Endothelial cell of umbilical vein (primary cell): ENCODE measurements around the gene CREB3. TPM values are rescaled to one million over a fixed set of nuclear protein-coding genes. Genes with fewer than 3 reads are reported as not detected.

ENCODE experiments used
- BruUV-seq: library from RNA; stranded (reverse); fragments of 400-500 nt; replicated peaks from 2 replicates; lab custom pipeline; 2021; lab: Mats Ljungman, UMichigan
- CTCF ChIA-PET: fragments of 300-600, 350-600 bp; sonication (Branson Sonifier 250); formaldehyde crosslinking; loops from one replicate; lab custom pipeline; 2021; ENCODE audit warnings: antibody characterized with exemption, inconsistent platforms; lab: Charles Lee
- POLR2A ChIA-PET: fragments of 300-600, 350-600 bp; sonication (Branson Sonifier 250); formaldehyde crosslinking; loops from one replicate; lab custom pipeline; 2021; ENCODE audit warnings: antibody characterized with exemption, inconsistent platforms; lab: Charles Lee
- DNase-seq: peaks from one replicate; pipeline ENCODE4 v3.0.0-alpha.2; 2011; ENCODE audit warnings: low read depth, low spot score
- FAIRE-seq: peaks from 2 replicates; lab custom pipeline; 2011; peaks lifted over from hg19 to GRCh38; lab: Jason Lieb, UNC
- H2AFZ ChIP-seq: 2 replicates; pipeline ENCODE4 v1.6.0; 2012; ENCODE audit warnings: low read depth, low read length, control low read depth, inconsistent platforms
- H3K27ac ChIP-seq: 2 replicates; pipeline ENCODE4 v1.5.1; 2011; ENCODE audit warnings: low read depth, mild to moderate bottlenecking, control low read depth, low read length, moderate library complexity; ENCODE audit not compliant: insufficient read depth
- H3K27me3 ChIP-seq, 2 experiments: 2 replicates each; pipeline versions ENCODE4 v1.6.0 to v1.6.1; 2011; ENCODE audit warnings: low read length in 2 of 2, mixed read lengths in 1 of 2; ENCODE audit not compliant: control insufficient read depth in 2 of 2, insufficient read depth in 2 of 2
- H3K36me3 ChIP-seq, 2 experiments: 2 replicates in 1 of 2; 3 replicates in 1 of 2; pipeline ENCODE4 v1.5.1; 2011; ENCODE audit warnings: low read length in 2 of 2, mild to moderate bottlenecking in 1 of 2, moderate library complexity in 1 of 2; ENCODE audit not compliant: control insufficient read depth in 2 of 2, insufficient read depth in 2 of 2; ENCODE audit errors: extremely low read depth in 1 of 2
- H3K4me1 ChIP-seq: 3 replicates; pipeline ENCODE4 v1.5.1; 2011; ENCODE audit warnings: mild to moderate bottlenecking, low read length; ENCODE audit not compliant: control insufficient read depth, insufficient read depth; ENCODE audit errors: extremely low read depth
- H3K4me2 ChIP-seq: 2 replicates; pipeline ENCODE4 v1.6.1; 2011; ENCODE audit warnings: low read length, control low read depth, mixed read lengths; ENCODE audit not compliant: insufficient read depth
- H3K4me3 ChIP-seq, 3 experiments: fragments of 200-600 bp in 1 of 3; sonication (generic), shearing (Covaris generic) in 1 of 3; replicated peaks in 1 of 3; 2 replicates each; pipeline ENCODE4 v1.5.1; 2011 to 2016; ENCODE audit warnings: control low read depth in 3 of 3, low read length in 3 of 3, mild to moderate bottlenecking in 2 of 3, inconsistent platforms in 1 of 3, low read depth in 1 of 3, moderate library complexity in 1 of 3; ENCODE audit not compliant: insufficient read depth in 1 of 3
- H3K79me2 ChIP-seq: 2 replicates; pipeline ENCODE4 v1.6.0; 2012; ENCODE audit warnings: low read length, inconsistent platforms; ENCODE audit not compliant: control insufficient read depth, insufficient read depth
- H3K9ac ChIP-seq: replicated peaks from 2 replicates; pipeline ENCODE3; 2011; ENCODE audit warnings: low read length, control low read depth; ENCODE audit not compliant: insufficient read depth; ENCODE audit errors: extremely low read depth
- H3K9me1 ChIP-seq: replicated peaks from 3 replicates; pipeline ENCODE4 v1.6.0; 2011; ENCODE audit warnings: mild to moderate bottlenecking, low read length; ENCODE audit not compliant: control insufficient read depth, insufficient read depth; ENCODE audit errors: extremely low read depth
- H3K9me3 ChIP-seq: replicated peaks from 2 replicates; pipeline ENCODE4 v1.5.1; 2012; ENCODE audit warnings: low read length, inconsistent platforms; ENCODE audit not compliant: control insufficient read depth, insufficient read depth
- H4K20me1 ChIP-seq: replicated peaks from 2 replicates; pipeline ENCODE3; 2011; ENCODE audit warnings: mild to moderate bottlenecking, low read length; ENCODE audit not compliant: control insufficient read depth, insufficient read depth; ENCODE audit errors: extremely low read depth
- EZH2 ChIP-seq: IDR thresholded peaks from 2 replicates; pipeline ENCODE4 v1.6.1; 2012; ENCODE audit warnings: borderline replicate concordance, low read depth, mild to moderate bottlenecking, moderate library complexity, low read length, inconsistent platforms; ENCODE audit not compliant: severe bottlenecking
- FOS ChIP-seq: IDR thresholded peaks from 2 replicates; pipeline ENCODE4 v1.6.1; 2011; ENCODE audit warnings: mild to moderate bottlenecking, low read length, moderate library complexity, borderline replicate concordance; ENCODE audit not compliant: insufficient read depth
- GATA2 ChIP-seq: IDR thresholded peaks from 2 replicates; pipeline ENCODE4 v1.7.0; 2011; ENCODE audit warnings: low read depth, mild to moderate bottlenecking, moderate library complexity, mixed read lengths, low read length; ENCODE audit not compliant: insufficient read length, insufficient read depth
- MYC ChIP-seq: IDR thresholded peaks from one replicate; pipeline ENCODE4 v1.6.1; 2011; ENCODE audit warnings: mild to moderate bottlenecking, low read depth, low read length
- POLR2A ChIP-seq: IDR thresholded peaks from 2 replicates; pipeline ENCODE4 v1.6.1; 2012; ENCODE audit warnings: low read depth, mild to moderate bottlenecking, control low read depth, low read length
- POLR2AphosphoS5 ChIP-seq: IDR thresholded peaks from 2 replicates; pipeline ENCODE4 v1.6.1; 2012; ENCODE audit warnings: low read depth, mild to moderate bottlenecking, control low read depth, low read length, moderate library complexity; ENCODE audit not compliant: insufficient read depth
- dilution Hi-C: fragments of 300-500 bp; cut with MboI; formaldehyde crosslinking; loops from one replicate; pipeline ENCODE4 v1.15.0; 2019; ENCODE audit warnings: low sequenced_read_pairs; ENCODE audit not compliant: extremely low pct_ligation_motif_present
- intact Hi-C: fragments of 100-400 bp; cut with micrococcal nuclease; formaldehyde crosslinking; loops from one replicate; pipeline ENCODE4 v1.10.0; 2022
- polyA plus RNA-seq, 4 experiments: library from polyadenylated mRNA; depleted of rRNA in 3 of 4; stranded (reverse) in 3 of 4; unstranded in 1 of 4; fragments of >200 nt; gene quantifications; 2 replicates each; pipeline versions ENCODE4 v1.2.1 to v1.2.3, GENCODE V29; 2011 to 2012; ENCODE audit warnings: missing spikeins in 1 of 4
- total RNA-seq: library from RNA; stranded (reverse); gene quantifications from 2 replicates; pipeline ENCODE4 v1.2.3, GENCODE V29; 2021
- TF ChIP-seq, protein P1 (sequence below), 2 donors: IDR thresholded peaks; 1 replicate in 1 of 2; 2 replicates in 1 of 2; pipeline ENCODE4 v1.5.1; 2011; ENCODE audit warnings: low read length in 2 of 2, mild to moderate bottlenecking in 2 of 2, moderate library complexity in 2 of 2, control low read depth in 1 of 2, inconsistent platforms in 1 of 2, low read depth in 1 of 2; ENCODE audit not compliant: insufficient read depth in 1 of 2; ENCODE audit errors: extremely low read depth in 1 of 2

CREB3 gene
- total and polyA plus RNA-seq, 2 donors (not counting 3 experiments of a cell fraction or from before 2014, with no cell fraction given), result 39.8 to 52.1 TPM

DNA sequence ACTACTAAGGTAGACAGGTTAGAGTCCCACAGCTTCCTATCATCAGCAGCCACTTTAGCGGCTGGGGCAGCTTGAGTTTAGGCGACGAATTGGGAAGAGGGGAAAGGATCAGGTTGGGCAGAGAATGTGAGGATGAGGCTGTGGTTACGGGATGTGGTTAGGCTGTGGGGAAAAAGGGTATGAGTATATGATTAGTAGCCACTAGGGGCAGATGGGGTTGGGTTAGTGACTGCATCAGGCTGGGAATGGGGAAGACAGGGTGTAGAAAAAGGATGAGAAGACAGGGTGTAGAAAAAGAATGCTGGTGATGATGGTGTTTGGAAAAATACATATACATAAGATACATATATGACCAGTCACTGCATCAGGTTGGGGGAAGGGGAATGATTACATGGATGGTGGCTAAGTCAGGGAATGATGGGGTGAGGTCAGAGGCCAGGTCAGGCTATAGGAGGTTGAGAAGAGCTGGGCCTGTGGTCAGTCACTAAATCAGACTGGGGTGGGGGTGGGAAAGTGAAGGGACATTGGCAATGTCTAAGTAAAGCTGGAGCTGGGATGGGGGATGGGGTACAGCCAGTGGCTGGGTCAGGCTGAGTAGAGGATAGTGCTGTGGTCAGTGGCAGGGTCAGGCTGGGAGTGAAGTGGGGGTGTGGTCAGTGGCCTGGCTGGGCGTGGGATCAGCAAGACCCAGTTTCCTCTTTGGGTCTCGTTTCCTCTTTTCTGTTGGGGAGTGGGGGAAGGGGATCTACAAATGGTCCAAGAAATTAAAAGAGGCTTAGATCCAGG, 2.6 kb upstream of the CREB3 start:
- intact Hi-C loops (loop anchor here (1.0 to 5.0 kb wide), 2 partner anchors 73 to 152 kb away; no protein-coding TSS in a partner anchor), dilution Hi-C loops (no loop called here)
- H3K9me3 ChIP-seq, result no peaks in the 10 kb centered on the region
- H3K9me1 ChIP-seq, result no peaks in the 10 kb centered on the region
- CTCF ChIA-PET, result interaction anchor here (1.0 to 4.1 kb wide), 17 partner anchors 9 to 152 kb away, joined by 3 to 52 read pairs (median 9); partner anchors contain the start of genes GBA2, HINT2, RGP1 and SPAG8
- peaks cover 78% of the 10 kb centered on the region for H3K79me2 ChIP-seq
- peak overlapping the region; percentile 39 to 92 (median 79) for H3K4me3 ChIP-seq
- H3K27me3 ChIP-seq, result no peaks in the 10 kb centered on the region
- H2AFZ ChIP-seq, result no peak overlapping the region
- peak overlapping the region; percentile 92 for H3K9ac ChIP-seq
- peaks cover 5 to 9% of the 10 kb centered on the region in 2 experiments for H3K36me3 ChIP-seq
- H3K4me1 ChIP-seq, result peaks cover 63% of the 10 kb centered on the region
- DNase-seq, result peak; percentile 52
- FAIRE-seq, result peak; percentile 54
- peak overlapping the region; percentile 97 for H3K4me2 ChIP-seq
- no peak for TF ChIP-seq EZH2
- no peak for TF ChIP-seq FOS
- TF ChIP-seq MYC, result no peak
- TF ChIP-seq POLR2A, result peak; percentile 10
- TF ChIP-seq, protein P1, sequence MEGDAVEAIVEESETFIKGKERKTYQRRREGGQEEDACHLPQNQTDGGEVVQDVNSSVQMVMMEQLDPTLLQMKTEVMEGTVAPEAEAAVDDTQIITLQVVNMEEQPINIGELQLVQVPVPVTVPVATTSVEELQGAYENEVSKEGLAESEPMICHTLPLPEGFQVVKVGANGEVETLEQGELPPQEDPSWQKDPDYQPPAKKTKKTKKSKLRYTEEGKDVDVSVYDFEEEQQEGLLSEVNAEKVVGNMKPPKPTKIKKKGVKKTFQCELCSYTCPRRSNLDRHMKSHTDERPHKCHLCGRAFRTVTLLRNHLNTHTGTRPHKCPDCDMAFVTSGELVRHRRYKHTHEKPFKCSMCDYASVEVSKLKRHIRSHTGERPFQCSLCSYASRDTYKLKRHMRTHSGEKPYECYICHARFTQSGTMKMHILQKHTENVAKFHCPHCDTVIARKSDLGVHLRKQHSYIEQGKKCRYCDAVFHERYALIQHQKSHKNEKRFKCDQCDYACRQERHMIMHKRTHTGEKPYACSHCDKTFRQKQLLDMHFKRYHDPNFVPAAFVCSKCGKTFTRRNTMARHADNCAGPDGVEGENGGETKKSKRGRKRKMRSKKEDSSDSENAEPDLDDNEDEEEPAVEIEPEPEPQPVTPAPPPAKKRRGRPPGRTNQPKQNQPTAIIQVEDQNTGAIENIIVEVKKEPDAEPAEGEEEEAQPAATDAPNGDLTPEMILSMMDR (IDR thresholded peaks at IDR 0.05; ENCODE audit: extremely low read depth in 1 of 2, insufficient read depth in 1 of 2, low read depth in 1 of 2, low read length in 2 of 2), result peak; percentile 67 to 69
- TF ChIP-seq GATA2, result no peak
- TF ChIP-seq POLR2AphosphoS5, result no peak
- peak overlapping the region; percentile 79 for H3K27ac ChIP-seq
- POLR2A ChIA-PET, result no interaction called here
- H4K20me1 ChIP-seq, result no peaks in the 10 kb centered on the region
- TSS peak; percentile 24 for BruUV-seq
